WTC11 (cell line): Measurements from ENCODE around the gene CASD1. TPM values are rescaled to one million over a fixed set of nuclear protein-coding genes. Genes with fewer than 3 reads are reported as not detected.

ENCODE experiments used
- ATAC-seq: fragments of 200-7000 bp; cut with Tn5 transposase; 2 replicates; pipeline ENCODE4 v1.10.0; 2021; ENCODE audit warnings: mild to moderate bottlenecking, moderate library complexity
- CTCF ChIA-PET: fragments of 300-600 bp; sonication (Branson Sonifier 250); formaldehyde crosslinking; loops from one replicate; lab custom pipeline; 2021; ENCODE audit warnings: antibody characterized with exemption; lab: Charles Lee
- POLR2A ChIA-PET: fragments of 350-600 bp; sonication (Branson Sonifier 250); formaldehyde crosslinking; loops from one replicate; lab custom pipeline; 2021; ENCODE audit warnings: antibody characterized with exemption; lab: Charles Lee
- DNase-seq: peaks from one replicate; pipeline ENCODE4 v3.0.0; 2021; ENCODE audit warnings: low spot score
- H3K27ac Mint-ChIP-seq: 2 replicates; pipeline ENCODE4 v1.8.0; 2021; ENCODE audit warnings: mixed read lengths
- H3K27me3 Mint-ChIP-seq: 2 replicates; pipeline ENCODE4 v1.8.0; 2021; ENCODE audit warnings: low read depth, mild to moderate bottlenecking, moderate library complexity, mixed read lengths
- H3K36me3 Mint-ChIP-seq: 2 replicates; pipeline ENCODE4 v1.8.0; 2021; ENCODE audit warnings: mixed read lengths
- H3K4me1 Mint-ChIP-seq: 2 replicates; pipeline ENCODE4 v1.8.0; 2022; ENCODE audit warnings: mixed read lengths
- H3K4me3 Mint-ChIP-seq: 2 replicates; pipeline ENCODE4 v1.8.0; 2021; ENCODE audit warnings: mild to moderate bottlenecking, moderate library complexity, mixed read lengths
- H3K9me3 Mint-ChIP-seq: 2 replicates; pipeline ENCODE4 v1.8.0; 2021; ENCODE audit warnings: mixed read lengths
- ARID4B ChIP-seq: sonication (generic); formaldehyde crosslinking; IDR thresholded peaks from 2 replicates; pipeline ENCODE4 v1.8.0; 2023; ENCODE audit warnings: missing genetic modification reagents, mild to moderate bottlenecking, borderline replicate concordance
- ATF2 ChIP-seq: sonication (generic); formaldehyde crosslinking; IDR thresholded peaks from 2 replicates; pipeline ENCODE4 v1.8.1; 2022; ENCODE audit warnings: low read depth, missing genetic modification reagents, borderline replicate concordance
- CREB1 ChIP-seq: sonication (generic); formaldehyde crosslinking; IDR thresholded peaks from 2 replicates; pipeline ENCODE4 v1.8.0; 2023; ENCODE audit warnings: mild to moderate bottlenecking, missing genetic modification reagents
- GRHL2 ChIP-seq: fragments of 250-450 bp; sonication (Bioruptor Pico); IDR thresholded peaks from 2 replicates; pipeline ENCODE4 v1.8.0; 2022; ENCODE audit warnings: mild to moderate bottlenecking, moderate library complexity; ENCODE audit not compliant: insufficient replicate concordance, severe bottlenecking
- MYBL2 ChIP-seq: sonication (generic); formaldehyde crosslinking; IDR thresholded peaks from 2 replicates; pipeline ENCODE4 v1.8.1; 2023; ENCODE audit warnings: mild to moderate bottlenecking, moderate library complexity, missing genetic modification reagents
- NFATC4 ChIP-seq: fragments of 250-450 bp; sonication (Bioruptor Pico); IDR thresholded peaks from 2 replicates; pipeline ENCODE4 v1.9.0; 2021; ENCODE audit warnings: mild to moderate bottlenecking
- NFE2L1 ChIP-seq: sonication (generic); formaldehyde crosslinking; IDR thresholded peaks from 2 replicates; pipeline ENCODE4 v1.8.1; 2023; ENCODE audit warnings: missing genetic modification reagents
- NFYB ChIP-seq: sonication (generic); formaldehyde crosslinking; conservative IDR thresholded peaks from 2 replicates; pipeline ENCODE4 v1.8.0; 2022; ENCODE audit warnings: low read depth, missing genetic modification reagents
- RORB ChIP-seq: fragments of 250-450 bp; sonication (Bioruptor Pico); IDR thresholded peaks from 2 replicates; pipeline ENCODE4 v1.9.0; 2021; ENCODE audit warnings: mild to moderate bottlenecking
- SMAD4 ChIP-seq: sonication (generic); formaldehyde crosslinking; IDR thresholded peaks from 2 replicates; pipeline ENCODE4 v1.8.0; 2022; ENCODE audit warnings: mild to moderate bottlenecking, missing genetic modification reagents
- ZNF317 ChIP-seq: sonication (generic); formaldehyde crosslinking; IDR thresholded peaks from 2 replicates; pipeline ENCODE4 v1.8.1; 2023; ENCODE audit warnings: low read depth, mild to moderate bottlenecking, moderate library complexity, missing genetic modification reagents, borderline replicate concordance
- ZNF423 ChIP-seq: fragments of 250-450 bp; sonication (Bioruptor Pico); IDR thresholded peaks from 2 replicates; pipeline ENCODE4 v2.1.2; 2022; ENCODE audit warnings: mild to moderate bottlenecking, moderate library complexity
- ZNF532 ChIP-seq: fragments of 250-450 bp; sonication (Bioruptor Pico); IDR thresholded peaks from 2 replicates; pipeline ENCODE4 v1.9.0; 2021; ENCODE audit warnings: mild to moderate bottlenecking, borderline replicate concordance
- ZNF671 ChIP-seq: fragments of 250-450 bp; sonication (Bioruptor Pico); IDR thresholded peaks from 2 replicates; pipeline ENCODE4 v1.8.0; 2021; ENCODE audit warnings: mild to moderate bottlenecking
- total RNA-seq: library from RNA; stranded (reverse); gene quantifications from 3 replicates; pipeline ENCODE4 v1.2.3, GENCODE V29; 2021
- TF ChIP-seq, protein P1 (sequence below): sonication (generic); formaldehyde crosslinking; IDR thresholded peaks from 2 replicates; pipeline ENCODE4 v1.8.1; 2022; ENCODE audit warnings: mild to moderate bottlenecking, missing genetic modification reagents, moderate library complexity, borderline replicate concordance
- TF ChIP-seq, protein P2 (sequence below): sonication (generic); formaldehyde crosslinking; IDR thresholded peaks from 2 replicates; pipeline ENCODE4 v1.8.1; 2023; ENCODE audit warnings: mild to moderate bottlenecking, moderate library complexity, missing genetic modification reagents
- TF ChIP-seq, protein P3 (sequence below): sonication (generic); formaldehyde crosslinking; IDR thresholded peaks from 2 replicates; pipeline ENCODE4 v1.8.0; 2022; ENCODE audit warnings: mild to moderate bottlenecking, missing genetic modification reagents

The CASD1 gene
- total RNA-seq, 1 experiment from 2014 or later: 19.5 TPM

GRCh38 chr7:94491410-94491809 lies 18.2 kb upstream of the CASD1 start (continued):
- TF ChIP-seq RORB (no peak), CREB1 (CRISPR knock-in tag) (no peak)

GRCh38 chr7:94492601-94493000 lies 17.0 kb upstream of the CASD1 start:
- peaks cover 23% of the 10 kb centered on the region for H3K9me3 Mint-ChIP-seq
- H3K36me3 Mint-ChIP-seq: peaks cover 3% of the 10 kb centered on the region; the same call in 1 of the 2 replicates
- H3K4me3 Mint-ChIP-seq: no peak overlapping the region
- CTCF ChIA-PET: interaction anchor here (0.6 to 0.7 kb wide), 2 partner anchors 126 to 175 kb away, joined by 3 to 7 read pairs; no protein-coding TSS in a partner anchor
- TF ChIP-seq, protein P1, sequence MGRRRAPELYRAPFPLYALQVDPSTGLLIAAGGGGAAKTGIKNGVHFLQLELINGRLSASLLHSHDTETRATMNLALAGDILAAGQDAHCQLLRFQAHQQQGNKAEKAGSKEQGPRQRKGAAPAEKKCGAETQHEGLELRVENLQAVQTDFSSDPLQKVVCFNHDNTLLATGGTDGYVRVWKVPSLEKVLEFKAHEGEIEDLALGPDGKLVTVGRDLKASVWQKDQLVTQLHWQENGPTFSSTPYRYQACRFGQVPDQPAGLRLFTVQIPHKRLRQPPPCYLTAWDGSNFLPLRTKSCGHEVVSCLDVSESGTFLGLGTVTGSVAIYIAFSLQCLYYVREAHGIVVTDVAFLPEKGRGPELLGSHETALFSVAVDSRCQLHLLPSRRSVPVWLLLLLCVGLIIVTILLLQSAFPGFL (CRISPR knock-in tag): no peak
- no peak for TF ChIP-seq GRHL2
- TF ChIP-seq MYBL2: no peak
- TF ChIP-seq NFE2L1 (CRISPR knock-in tag): no peak
- TF ChIP-seq, all 79 proteins: peak for 0
- no peaks in the 10 kb centered on the region for H3K27me3 Mint-ChIP-seq
- no peaks in the 10 kb centered on the region for H3K4me1 Mint-ChIP-seq
- H3K27ac Mint-ChIP-seq: no peak overlapping the region
- DNase-seq (no peak), ATAC-seq (no peak)
- POLR2A ChIA-PET: no interaction called here

DNA sequence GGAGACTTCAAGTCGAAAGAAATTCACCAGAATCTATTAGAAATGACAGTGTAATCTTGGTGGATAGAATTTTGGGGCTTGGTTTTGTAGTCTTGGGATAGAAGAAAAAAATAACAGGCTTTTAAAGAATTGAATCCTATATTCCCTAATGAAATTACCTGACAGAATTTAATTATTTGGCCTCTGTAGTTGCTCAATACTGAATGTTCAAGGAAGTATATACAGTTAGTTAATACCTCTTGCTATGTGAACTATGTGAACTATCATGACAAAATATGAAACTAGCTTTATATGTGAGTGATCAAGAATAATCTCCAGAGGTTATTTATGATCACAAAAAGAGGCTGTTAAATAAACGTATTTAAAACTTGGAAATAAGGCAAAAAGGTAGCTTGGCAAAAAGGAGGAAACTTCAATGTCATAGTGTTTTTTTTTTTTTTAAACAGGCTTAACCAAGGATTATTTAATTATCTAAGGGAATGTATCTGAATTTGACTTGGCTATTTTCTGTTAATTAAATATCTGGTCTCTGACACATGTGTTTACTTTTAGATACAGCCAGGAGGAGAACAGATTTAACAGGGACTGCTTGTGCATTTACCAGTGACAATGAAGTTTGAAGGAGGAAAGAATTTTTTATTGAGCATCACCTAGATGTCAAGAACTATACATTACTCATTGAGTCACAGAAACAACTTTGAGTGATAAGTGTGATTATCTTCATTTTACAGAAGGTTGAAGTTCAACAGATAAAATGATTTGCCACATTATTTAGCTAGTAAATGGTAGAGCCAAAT lies 11.5 kb upstream of the CASD1 start:
- DNase-seq (no peak), ATAC-seq (no peak)
- H3K4me1 Mint-ChIP-seq: no peaks in the 10 kb centered on the region
- H3K27ac Mint-ChIP-seq: no peak overlapping the region
- peaks cover 3% of the 10 kb centered on the region; the same call in 1 of the 2 replicates for H3K36me3 Mint-ChIP-seq
- POLR2A ChIA-PET: no interaction called here
- CTCF ChIA-PET: no interaction called here
- no peak overlapping the region for H3K4me3 Mint-ChIP-seq
- peaks cover 13% of the 10 kb centered on the region for H3K9me3 Mint-ChIP-seq
- H3K27me3 Mint-ChIP-seq: no peaks in the 10 kb centered on the region
- no peak for TF ChIP-seq NFYB (CRISPR knock-in tag)
- TF ChIP-seq SMAD4 (CRISPR knock-in tag): no peak
- no peak for TF ChIP-seq NFATC4 (CRISPR knock-in tag)
- TF ChIP-seq ZNF532 (CRISPR knock-in tag): no peak
- TF ChIP-seq, protein P2, sequence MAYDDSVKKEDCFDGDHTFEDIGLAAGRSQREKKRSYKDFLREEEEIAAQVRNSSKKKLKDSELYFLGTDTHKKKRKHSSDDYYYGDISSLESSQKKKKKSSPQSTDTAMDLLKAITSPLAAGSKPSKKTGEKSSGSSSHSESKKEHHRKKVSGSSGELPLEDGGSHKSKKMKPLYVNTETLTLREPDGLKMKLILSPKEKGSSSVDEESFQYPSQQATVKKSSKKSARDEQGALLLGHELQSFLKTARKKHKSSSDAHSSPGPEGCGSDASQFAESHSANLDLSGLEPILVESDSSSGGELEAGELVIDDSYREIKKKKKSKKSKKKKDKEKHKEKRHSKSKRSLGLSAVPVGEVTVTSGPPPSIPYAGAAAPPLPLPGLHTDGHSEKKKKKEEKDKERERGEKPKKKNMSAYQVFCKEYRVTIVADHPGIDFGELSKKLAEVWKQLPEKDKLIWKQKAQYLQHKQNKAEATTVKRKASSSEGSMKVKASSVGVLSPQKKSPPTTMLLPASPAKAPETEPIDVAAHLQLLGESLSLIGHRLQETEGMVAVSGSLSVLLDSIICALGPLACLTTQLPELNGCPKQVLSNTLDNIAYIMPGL (CRISPR knock-in tag): no peak
- TF ChIP-seq, protein P3, sequence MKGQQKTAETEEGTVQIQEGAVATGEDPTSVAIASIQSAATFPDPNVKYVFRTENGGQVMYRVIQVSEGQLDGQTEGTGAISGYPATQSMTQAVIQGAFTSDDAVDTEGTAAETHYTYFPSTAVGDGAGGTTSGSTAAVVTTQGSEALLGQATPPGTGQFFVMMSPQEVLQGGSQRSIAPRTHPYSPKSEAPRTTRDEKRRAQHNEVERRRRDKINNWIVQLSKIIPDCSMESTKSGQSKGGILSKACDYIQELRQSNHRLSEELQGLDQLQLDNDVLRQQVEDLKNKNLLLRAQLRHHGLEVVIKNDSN: no peak
- TF ChIP-seq ARID4B (CRISPR knock-in tag): no peak
- TF ChIP-seq ZNF671 (CRISPR knock-in tag): no peak
- no peak for TF ChIP-seq ZNF423 (CRISPR knock-in tag)
- no peak for TF ChIP-seq ATF2 (CRISPR knock-in tag)
- TF ChIP-seq ZNF317 (CRISPR knock-in tag): no peak
